Mesodermal cell (in vitro differentiated cells): ENCODE measurements around the gene SAMD1.

ENCODE experiments used
- H3K27ac ChIP-seq: 2 replicates; pipeline ENCODE4 v1.7.0; 2013; ENCODE audit warnings: mild to moderate bottlenecking, low read depth, low read length, moderate library complexity; ENCODE audit not compliant: severe bottlenecking
- H3K36me3 ChIP-seq: 2 replicates; pipeline ENCODE4 v1.7.1; 2013; ENCODE audit warnings: mild to moderate bottlenecking, low read length, moderate library complexity; ENCODE audit not compliant: control insufficient read depth, insufficient read depth
- H3K4me1 ChIP-seq: one replicate; pipeline ENCODE4 v1.7.1; 2013; ENCODE audit warnings: mild to moderate bottlenecking, low read length; ENCODE audit not compliant: insufficient read depth, control insufficient read depth, poor library complexity, severe bottlenecking
- H3K4me3 ChIP-seq: 2 replicates; pipeline ENCODE4 v1.7.0; 2013; ENCODE audit warnings: low read length, control low read depth, mild to moderate bottlenecking; ENCODE audit not compliant: insufficient read depth, poor library complexity, severe bottlenecking; ENCODE audit errors: extremely low read depth
- H3K9me3 ChIP-seq: 2 replicates; pipeline ENCODE4 v1.7.1; 2013; ENCODE audit warnings: mild to moderate bottlenecking, low read length, moderate library complexity; ENCODE audit not compliant: control insufficient read depth
- WGBS, 2 experiments: methylation state at CpG; one replicate each; pipeline ENCODE4 v1.1.5; 2013; ENCODE audit warnings: missing lambda C conversion rate in 2 of 2; ENCODE audit not compliant: insufficient coverage in 2 of 2; 5-methylcytosine and 5-hydroxymethylcytosine counted together

Gene SAMD1

DNA sequence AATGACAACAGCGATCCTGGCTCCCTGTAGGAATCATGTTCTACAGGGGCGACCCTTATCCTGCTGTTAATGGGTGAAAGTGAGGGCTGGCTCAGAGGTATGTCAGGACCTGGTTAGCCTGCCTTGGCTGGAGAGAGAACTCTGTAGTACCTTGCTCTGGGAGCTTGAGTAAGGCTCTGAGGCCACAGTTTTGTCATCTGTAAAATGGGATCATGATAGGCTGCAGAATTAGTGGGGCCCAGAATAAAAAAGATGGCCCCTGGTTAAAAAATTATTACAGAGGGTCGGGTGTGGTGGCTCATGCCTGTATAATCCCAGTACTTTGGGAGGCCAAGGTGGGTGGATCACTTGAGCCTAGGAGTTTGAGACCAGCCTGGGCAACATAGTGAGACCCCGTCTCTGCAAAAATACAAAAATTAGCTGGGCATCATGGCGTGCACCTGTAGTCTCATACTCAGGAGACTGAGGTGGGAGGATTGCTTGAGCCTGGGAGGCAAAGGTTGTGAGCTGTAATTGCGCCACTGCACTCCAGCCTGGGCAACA lies 10.5 kb upstream of the SAMD1 start:
- WGBS, 2 experiments: 94 to 98% methylated on average over 5 to 6 of the region's 6 CpGs
- H3K4me3 ChIP-seq: no peak overlapping the region
- no peak overlapping the region for H3K27ac ChIP-seq
- no peaks in the 10 kb centered on the region for H3K9me3 ChIP-seq
- H3K36me3 ChIP-seq: peaks cover 53% of the 10 kb centered on the region
- H3K4me1 ChIP-seq: no peaks in the 10 kb centered on the region

GRCh38 chr19:14097532-14098151 lies 7.1 kb upstream of the SAMD1 start:
- Histone ChIP-seq H3K4me1 (no peaks in the 10 kb centered on the region), H3K9me3 (peaks cover 14% of the 10 kb centered on the region), H3K27ac (no peak overlapping the region), H3K36me3 (peaks cover 40% of the 10 kb centered on the region), H3K4me3 (no peak overlapping the region)
- 86 to 91% methylated on average over 16 to 19 of the region's 21 CpGs for WGBS, 2 experiments

DNA sequence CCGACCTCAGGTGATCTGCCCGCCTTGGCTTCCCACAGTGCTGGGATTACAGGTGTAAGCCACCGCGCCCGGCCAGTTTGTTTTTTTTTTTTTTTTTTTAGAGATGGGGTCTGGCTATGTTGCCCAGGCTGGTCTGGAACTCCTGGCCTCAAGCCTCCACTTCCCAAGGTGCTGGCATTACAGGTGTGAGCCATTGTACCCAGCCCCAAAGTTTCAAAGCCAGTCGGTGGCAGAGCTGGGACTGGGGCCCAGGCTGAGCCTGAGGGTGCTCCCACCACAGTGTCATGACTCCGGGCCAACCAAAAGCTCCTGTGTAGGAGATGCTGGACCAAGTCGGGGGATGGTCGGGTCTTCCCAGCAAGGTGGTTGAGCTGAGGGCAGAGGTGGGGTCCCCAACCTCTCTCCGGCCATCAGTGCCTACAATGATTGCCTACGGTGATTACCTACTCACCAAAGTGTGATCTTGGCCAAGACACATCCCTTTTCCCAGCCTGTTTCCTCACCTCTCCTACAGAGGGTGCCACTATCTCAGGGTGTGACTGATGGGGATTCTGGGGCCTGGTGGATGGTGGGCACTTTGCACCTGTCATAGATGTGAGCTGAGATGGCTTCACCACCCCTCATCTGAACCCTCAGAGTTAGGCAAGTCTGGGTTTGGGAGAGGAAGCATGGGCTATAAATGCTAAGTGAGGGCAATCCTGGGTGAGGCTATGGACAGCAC lies 5.9 kb upstream of the SAMD1 start:
- Histone ChIP-seq H3K4me3 (no peak overlapping the region), H3K36me3 (peaks cover 28% of the 10 kb centered on the region), H3K27ac (no peak overlapping the region), H3K4me1 (peaks cover 3% of the 10 kb centered on the region), H3K9me3 (peaks cover 14% of the 10 kb centered on the region)
- WGBS, 2 experiments: 91 to 96% methylated on average over 4 to 8 of the region's 11 CpGs

DNA sequence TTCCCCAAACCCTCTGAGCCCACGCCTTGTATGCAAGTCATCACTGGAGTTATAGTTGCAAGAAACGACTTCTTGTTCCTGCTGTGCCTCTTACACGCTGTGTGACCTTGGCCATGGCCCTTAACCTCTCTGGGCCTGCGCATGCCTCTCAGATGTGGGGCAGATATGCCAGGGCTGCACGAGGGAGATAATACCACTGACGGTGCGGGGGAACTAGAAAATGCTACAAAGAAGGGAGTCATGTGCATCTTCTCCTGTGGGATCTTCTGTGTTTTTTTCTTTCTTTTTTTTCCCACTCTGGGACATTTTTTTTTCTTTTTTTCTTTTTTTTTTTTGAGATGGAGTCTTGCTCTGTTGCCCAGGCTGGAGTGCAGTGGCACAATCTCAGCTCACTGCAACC lies 4.3 kb upstream of the SAMD1 start:
- 90 to 95% methylated on average over 7 of the region's 7 CpGs for WGBS, 2 experiments
- peaks cover 3% of the 10 kb centered on the region for H3K4me1 ChIP-seq
- no peak overlapping the region for H3K4me3 ChIP-seq
- peaks cover 14% of the 10 kb centered on the region for H3K9me3 ChIP-seq
- H3K36me3 ChIP-seq: peaks cover 17% of the 10 kb centered on the region
- H3K27ac ChIP-seq: no peak overlapping the region

DNA sequence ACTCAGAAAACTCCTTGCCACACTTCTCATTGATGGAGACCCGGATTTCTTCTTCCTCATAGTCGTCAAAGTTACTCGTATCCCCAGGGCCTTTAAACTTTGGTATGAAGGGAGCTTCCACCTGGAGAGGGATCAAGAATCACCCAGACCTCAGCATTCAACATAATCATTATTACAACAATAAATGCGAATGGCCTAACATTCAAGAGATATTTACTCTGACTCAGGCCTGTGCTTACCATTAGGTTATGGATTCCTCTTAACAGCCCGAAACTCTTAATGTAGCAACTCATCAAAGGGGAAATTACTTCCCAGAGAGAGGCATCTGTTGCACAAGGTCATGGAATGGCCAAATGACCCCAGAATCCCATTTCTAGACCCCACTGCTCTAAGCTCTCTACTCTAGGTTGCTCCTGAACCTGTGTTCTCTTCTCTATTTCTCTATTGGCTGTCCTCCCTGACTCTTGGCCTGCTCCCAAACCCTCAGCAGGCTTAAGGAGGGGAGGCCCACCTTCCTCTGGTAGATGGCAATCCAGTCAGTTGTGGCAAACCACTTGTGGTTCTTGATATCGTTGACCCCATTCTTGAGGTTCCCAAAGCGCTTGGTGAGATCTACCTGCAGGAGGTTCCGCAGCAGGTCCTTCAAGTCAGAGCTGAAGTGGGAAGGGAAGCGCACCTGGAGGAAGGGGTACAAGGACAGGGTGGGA lies 2.7 kb upstream of the SAMD1 start:
- Histone ChIP-seq H3K4me3 (no peak overlapping the region), H3K9me3 (peaks cover 14% of the 10 kb centered on the region), H3K36me3 (peaks cover 26% of the 10 kb centered on the region), H3K27ac (no peak overlapping the region), H3K4me1 (peaks cover 6% of the 10 kb centered on the region)
- 97 to 99% methylated on average over 6 to 8 of the region's 9 CpGs for WGBS, 2 experiments

DNA sequence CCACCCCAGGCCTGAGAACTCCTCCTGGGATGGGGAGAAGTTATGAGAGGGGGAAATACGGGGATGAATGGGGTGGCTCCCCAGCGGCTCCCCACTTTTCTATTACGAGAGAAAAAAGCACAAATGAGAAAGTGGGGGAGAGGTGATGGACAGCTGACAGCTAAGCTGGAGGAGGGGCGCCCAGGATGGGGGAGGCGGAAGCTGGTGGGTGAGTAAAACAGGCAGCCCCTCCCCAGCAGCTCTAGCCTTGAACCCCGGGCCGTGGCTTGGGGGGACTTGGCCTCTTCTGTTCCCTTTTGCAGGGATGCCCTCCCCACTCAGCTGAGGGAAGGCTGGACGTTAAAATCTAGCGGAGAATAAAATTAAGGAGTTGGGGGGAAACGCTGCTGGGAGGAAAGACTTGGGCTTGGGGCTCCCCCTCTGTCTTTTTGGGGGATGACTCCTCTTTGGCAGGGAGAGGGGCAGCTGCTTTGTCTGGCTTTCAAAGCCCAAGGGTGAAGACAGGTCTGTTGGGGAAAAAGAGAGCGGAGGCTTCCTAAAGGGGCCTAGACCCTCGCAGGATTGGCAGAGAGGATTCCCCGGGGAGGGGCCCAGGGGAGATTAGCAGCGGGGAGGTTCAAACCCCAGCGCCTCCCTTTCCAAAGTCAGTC lies 1.4 kb upstream of the SAMD1 start:
- WGBS, 2 experiments: 36 to 41% methylated on average over 10 to 13 of the region's 15 CpGs
- Histone ChIP-seq H3K4me3 (peak overlapping the region; percentile 60), H3K36me3 (peaks cover 32% of the 10 kb centered on the region), H3K27ac (peak overlapping the region; percentile 85), H3K4me1 (peaks cover 6% of the 10 kb centered on the region), H3K9me3 (peaks cover 14% of the 10 kb centered on the region)

DNA sequence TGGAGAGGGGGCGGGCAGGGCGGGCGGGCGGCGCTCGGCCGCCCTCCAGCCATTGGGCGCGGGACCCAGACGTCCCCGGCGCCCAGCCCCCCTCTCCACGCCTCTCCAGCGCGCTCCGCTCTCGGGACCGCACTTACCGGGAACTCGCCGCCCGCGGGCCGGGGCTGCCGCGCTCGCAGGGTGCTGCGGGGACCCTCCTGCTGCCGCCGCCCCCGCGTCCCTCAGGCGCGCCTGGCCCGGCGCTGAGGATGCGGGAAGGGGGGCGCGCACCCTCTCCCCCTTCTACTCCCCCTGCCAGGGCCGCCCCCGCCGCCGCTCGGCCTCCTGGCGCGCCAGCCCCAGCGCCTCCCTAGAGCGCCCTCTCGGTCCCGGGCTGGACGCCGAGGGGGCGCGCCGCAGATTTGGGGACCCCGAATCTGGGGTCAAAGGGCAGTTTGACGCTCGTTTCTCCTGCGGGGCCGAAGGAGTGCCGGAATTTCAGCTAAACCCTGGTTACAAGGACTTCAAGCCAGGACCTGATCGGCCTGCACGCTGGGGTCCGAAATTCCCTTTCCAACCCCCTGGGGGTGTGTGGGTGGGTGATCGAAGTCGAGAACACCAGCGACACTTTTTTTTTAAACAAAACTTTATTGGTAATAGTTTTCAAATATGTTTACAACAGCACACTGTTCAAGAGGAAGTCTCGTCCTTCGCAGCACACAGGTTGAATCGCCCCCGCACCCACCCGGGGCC lies 696 bp upstream of the SAMD1 start:
- Histone ChIP-seq H3K27ac (peak overlapping the region; percentile 85), H3K9me3 (peaks cover 14% of the 10 kb centered on the region), H3K4me1 (peaks cover 6% of the 10 kb centered on the region), H3K36me3 (peaks cover 32% of the 10 kb centered on the region), H3K4me3 (peak overlapping the region; percentile 60)
- 0% methylated on average over 46 to 49 of the region's 72 CpGs for WGBS, 2 experiments

DNA sequence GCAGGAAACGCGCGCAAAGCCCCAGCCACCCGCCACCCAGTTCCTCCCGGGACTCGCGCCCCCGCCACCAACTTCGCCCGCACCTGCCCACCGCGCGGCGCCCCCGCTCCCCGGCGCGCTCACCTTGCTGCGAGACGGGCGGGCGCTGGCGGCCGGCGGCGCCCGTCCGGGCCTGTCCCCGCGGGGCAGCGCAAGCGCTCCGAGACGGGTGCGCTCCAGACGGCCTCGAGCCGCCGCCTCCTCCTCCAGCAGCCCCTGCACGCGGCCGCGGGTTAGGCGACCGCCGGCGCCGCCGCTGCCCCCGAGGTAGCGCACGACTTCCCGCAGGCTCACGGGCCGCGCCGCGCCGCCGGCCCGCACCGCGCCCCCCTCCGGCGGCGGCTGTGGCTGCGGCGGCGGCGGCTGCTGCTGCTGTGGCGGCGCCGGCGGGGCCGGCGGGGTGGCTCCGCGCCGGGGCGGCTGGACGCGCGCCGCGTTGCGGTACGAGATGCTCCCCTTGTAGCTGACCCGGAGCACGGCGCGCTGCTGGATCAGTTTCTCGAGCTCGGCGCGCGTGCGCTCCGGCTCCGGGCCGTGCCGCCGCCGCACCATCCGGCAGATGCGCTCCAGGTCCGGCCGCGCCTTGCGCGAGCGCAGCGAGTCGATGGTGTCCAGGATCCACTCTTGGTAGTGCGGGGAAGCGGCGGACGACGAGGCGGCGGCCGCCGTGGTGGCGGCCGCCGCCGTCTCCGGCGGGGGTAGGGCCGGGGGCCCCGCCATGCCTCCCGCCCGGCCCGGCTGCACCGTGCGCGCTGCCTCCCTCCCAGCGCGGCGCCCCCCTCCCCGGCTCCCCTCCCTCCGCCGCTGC lies 666 bp downstream of the SAMD1 start:
- Histone ChIP-seq H3K27ac (peak overlapping the region; percentile 75), H3K4me3 (peak overlapping the region; percentile 50), H3K9me3 (peaks cover 14% of the 10 kb centered on the region), H3K4me1 (peaks cover 6% of the 10 kb centered on the region), H3K36me3 (peaks cover 31% of the 10 kb centered on the region)
- whole genome bisulfite sequencing, 2 experiments: 0% methylated on average over 52 to 103 of the region's 142 CpGs

- H3K4me1 ChIP-seq: peaks cover 6% of the 10 kb centered on the region
- peaks cover 14% of the 10 kb centered on the region for H3K9me3 ChIP-seq
- H3K4me3 ChIP-seq: peak overlapping the region; percentile 42
- WGBS, 2 experiments: 9 to 14% methylated on average over 13 to 16 of the region's 16 CpGs
- no peak overlapping the region for H3K27ac ChIP-seq
- peaks cover 31% of the 10 kb centered on the region for H3K36me3 ChIP-seq
These were observed 1.2 kb downstream of the SAMD1 start for GRCh38 chr19:14089412-14089661.
